ENCODE data around the gene C17orf67. TPM values are rescaled to one million over a fixed set of nuclear protein-coding genes. Genes with fewer than 3 reads are reported as not detected.

Gene C17orf67
- polyA plus RNA-seq, 1 donor from 2014 or later, result 0.15 TPM

DNA sequence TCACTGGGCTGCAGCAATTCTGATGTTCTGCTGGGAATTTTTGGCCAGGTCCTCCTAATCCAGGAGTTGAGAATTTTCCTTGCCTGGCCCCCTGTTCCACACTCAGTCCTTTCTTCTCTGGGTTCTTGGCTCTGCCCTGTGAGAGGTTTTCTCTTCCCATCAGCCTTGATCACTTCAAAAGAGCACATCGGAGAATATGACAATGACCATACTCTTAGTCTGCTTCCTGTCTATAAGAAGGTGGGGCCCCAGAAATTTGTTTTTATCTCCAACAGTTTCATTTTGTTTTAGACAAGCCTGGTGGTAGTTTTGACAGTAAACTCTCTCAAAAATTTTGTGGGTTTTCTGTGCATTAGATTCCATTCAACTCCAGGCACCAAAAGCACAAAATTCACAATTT lies 70.7 kb downstream of the C17orf67 start:
- Histone ChIP-seq H3K36me3 (ENCODE audit: insufficient read depth, low read length) (no peaks in the 10 kb centered on the region), H3K9ac (ENCODE audit: low read length) (no peak overlapping the region), H3K27ac (ENCODE audit: low read length) (no peak overlapping the region), H3F3A (ENCODE audit: insufficient read depth, low read length, poor library complexity, severe bottlenecking) (no peaks in the 10 kb centered on the region), H2AFZ (ENCODE audit: low read depth, low read length) (no peak overlapping the region), H3K4me2 (ENCODE audit: low read length) (no peak overlapping the region), H3K4me3 (ENCODE audit: low read length) (no peak overlapping the region), H3K9me2 (ENCODE audit: insufficient read depth, low read length) (no peaks in the 10 kb centered on the region), H3K9me3 (ENCODE audit: low read length) (no peaks in the 10 kb centered on the region), H3K27me3 (ENCODE audit: insufficient read depth, low read depth, low read length) (no peaks in the 10 kb centered on the region), H4K20me1 (ENCODE audit: insufficient read depth) (no peaks in the 10 kb centered on the region), H3K79me2 (replicated peaks; ENCODE audit: insufficient read depth, low read length) (no peaks in the 10 kb centered on the region)
- no peak for TF ChIP-seq EZH2 (IDR thresholded peaks at IDR 0.05; ENCODE audit: borderline replicate concordance, insufficient read depth, low read length, poor library complexity, severe bottlenecking)
- TF ChIP-seq EP300 (conservative IDR thresholded peaks at IDR 0.05; ENCODE audit: poor library complexity, severe bottlenecking), result no peak
- no peak for TF ChIP-seq SMC3 (conservative IDR thresholded peaks at IDR 0.05; ENCODE audit: poor library complexity)
- TF ChIP-seq RAD21 (conservative IDR thresholded peaks at IDR 0.05), result no peak
- TF ChIP-seq, protein P1, sequence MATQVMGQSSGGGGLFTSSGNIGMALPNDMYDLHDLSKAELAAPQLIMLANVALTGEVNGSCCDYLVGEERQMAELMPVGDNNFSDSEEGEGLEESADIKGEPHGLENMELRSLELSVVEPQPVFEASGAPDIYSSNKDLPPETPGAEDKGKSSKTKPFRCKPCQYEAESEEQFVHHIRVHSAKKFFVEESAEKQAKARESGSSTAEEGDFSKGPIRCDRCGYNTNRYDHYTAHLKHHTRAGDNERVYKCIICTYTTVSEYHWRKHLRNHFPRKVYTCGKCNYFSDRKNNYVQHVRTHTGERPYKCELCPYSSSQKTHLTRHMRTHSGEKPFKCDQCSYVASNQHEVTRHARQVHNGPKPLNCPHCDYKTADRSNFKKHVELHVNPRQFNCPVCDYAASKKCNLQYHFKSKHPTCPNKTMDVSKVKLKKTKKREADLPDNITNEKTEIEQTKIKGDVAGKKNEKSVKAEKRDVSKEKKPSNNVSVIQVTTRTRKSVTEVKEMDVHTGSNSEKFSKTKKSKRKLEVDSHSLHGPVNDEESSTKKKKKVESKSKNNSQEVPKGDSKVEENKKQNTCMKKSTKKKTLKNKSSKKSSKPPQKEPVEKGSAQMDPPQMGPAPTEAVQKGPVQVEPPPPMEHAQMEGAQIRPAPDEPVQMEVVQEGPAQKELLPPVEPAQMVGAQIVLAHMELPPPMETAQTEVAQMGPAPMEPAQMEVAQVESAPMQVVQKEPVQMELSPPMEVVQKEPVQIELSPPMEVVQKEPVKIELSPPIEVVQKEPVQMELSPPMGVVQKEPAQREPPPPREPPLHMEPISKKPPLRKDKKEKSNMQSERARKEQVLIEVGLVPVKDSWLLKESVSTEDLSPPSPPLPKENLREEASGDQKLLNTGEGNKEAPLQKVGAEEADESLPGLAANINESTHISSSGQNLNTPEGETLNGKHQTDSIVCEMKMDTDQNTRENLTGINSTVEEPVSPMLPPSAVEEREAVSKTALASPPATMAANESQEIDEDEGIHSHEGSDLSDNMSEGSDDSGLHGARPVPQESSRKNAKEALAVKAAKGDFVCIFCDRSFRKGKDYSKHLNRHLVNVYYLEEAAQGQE (IDR thresholded peaks at IDR 0.05; ENCODE audit: borderline replicate concordance), result no peak
- TF ChIP-seq TAF1 (IDR thresholded peaks at IDR 0.05; ENCODE audit: low read depth), result no peak
- no peak for TF ChIP-seq MXI1 (conservative IDR thresholded peaks at IDR 0.05; ENCODE audit: poor library complexity, severe bottlenecking)
- no peak for TF ChIP-seq CTCF (IDR thresholded peaks at IDR 0.05; ENCODE audit: poor library complexity, severe bottlenecking)
- no peak for TF ChIP-seq POLR2AphosphoS5 (IDR thresholded peaks at IDR 0.05)

DNA sequence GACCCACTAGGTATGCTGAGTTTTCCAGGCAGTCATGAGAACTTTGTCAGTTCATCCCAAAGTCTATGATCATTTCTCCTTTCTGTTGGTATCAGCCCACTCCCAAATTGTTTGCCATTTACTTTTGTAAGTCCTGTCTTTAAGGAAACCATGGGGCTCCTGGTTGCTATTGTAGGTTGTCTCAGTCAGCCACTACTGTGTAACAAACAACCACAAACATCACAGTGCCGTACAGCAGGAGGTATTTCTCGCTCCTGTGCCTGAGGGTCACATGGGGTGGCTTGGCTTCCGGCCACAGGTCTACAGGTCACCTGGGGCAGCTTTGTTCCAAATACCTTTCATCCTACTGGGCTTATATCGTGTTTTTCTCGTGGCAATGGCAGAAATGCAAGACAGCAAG lies 71.6 kb downstream of the C17orf67 start:
- no peaks in the 10 kb centered on the region for H4K20me1 ChIP-seq (ENCODE audit: insufficient read depth)
- TF ChIP-seq TAF1 (IDR thresholded peaks at IDR 0.05; ENCODE audit: low read depth), result no peak
- no peak for TF ChIP-seq MXI1 (conservative IDR thresholded peaks at IDR 0.05; ENCODE audit: poor library complexity, severe bottlenecking)
- TF ChIP-seq, protein P1 (IDR thresholded peaks at IDR 0.05; ENCODE audit: borderline replicate concordance), result no peak
- TF ChIP-seq EP300 (conservative IDR thresholded peaks at IDR 0.05; ENCODE audit: poor library complexity, severe bottlenecking), result no peak
- no peak for TF ChIP-seq RAD21 (conservative IDR thresholded peaks at IDR 0.05)
- no peak for TF ChIP-seq EZH2 (IDR thresholded peaks at IDR 0.05; ENCODE audit: borderline replicate concordance, insufficient read depth, low read length, poor library complexity, severe bottlenecking)
- no peak for TF ChIP-seq POLR2AphosphoS5 (IDR thresholded peaks at IDR 0.05)
- no peak overlapping the region for H2AFZ ChIP-seq (ENCODE audit: low read depth, low read length)

More for the DNA sequence above, 71.6 kb downstream of the C17orf67 start:
- Histone ChIP-seq H3K4me2 (ENCODE audit: low read length) (no peak overlapping the region), H3K27ac (ENCODE audit: low read length) (no peak overlapping the region), H3F3A (ENCODE audit: insufficient read depth, low read length, poor library complexity, severe bottlenecking) (no peaks in the 10 kb centered on the region), H3K9me3 (ENCODE audit: low read length) (no peaks in the 10 kb centered on the region), H3K4me3 (ENCODE audit: low read length) (no peak overlapping the region), H3K79me2 (replicated peaks; ENCODE audit: insufficient read depth, low read length) (no peaks in the 10 kb centered on the region), H3K36me3 (ENCODE audit: insufficient read depth, low read length) (no peaks in the 10 kb centered on the region), H3K9me2 (ENCODE audit: insufficient read depth, low read length) (no peaks in the 10 kb centered on the region), H3K9ac (ENCODE audit: low read length) (no peak overlapping the region), H3K27me3 (ENCODE audit: insufficient read depth, low read depth, low read length) (no peaks in the 10 kb centered on the region)

Measured in neural cell (in vitro differentiated cells).